GM12878 (cell line): ENCODE results near the gene RALGPS1. TPM values are rescaled to one million over a fixed set of nuclear protein-coding genes. Genes with fewer than 3 reads are reported as not detected.

Experiments
- ATAC-seq: fragments of 200-7000 bp; cut with Tn5 transposase; 3 replicates; pipeline ENCODE4 v1.9.1; 2020; ENCODE audit warnings: mild to moderate bottlenecking, moderate library complexity
- BruUV-seq: library from RNA; stranded (reverse); fragments of 400-500 nt; replicated peaks from 2 replicates; lab custom pipeline; 2021; lab: Mats Ljungman, UMichigan
- CTCF ChIA-PET: fragments of 300-600 bp; sonication (Branson Sonifier 250); formaldehyde crosslinking; extraction: SDS; loops from one replicate; lab custom pipeline; 2021; ENCODE audit warnings: inconsistent platforms; lab: Yijun Ruan, JAX
- POLR2A ChIA-PET: fragments of 350-600 bp; formaldehyde crosslinking; extraction: SDS; loops from one replicate; lab custom pipeline; 2021; ENCODE audit warnings: inconsistent platforms; lab: Charles Lee
- RAD21 ChIA-PET: fragments of 300-600 bp; sonication (Branson Sonifier 250); formaldehyde crosslinking; loops from one replicate; lab custom pipeline; 2023; ENCODE audit warnings: antibody characterized with exemption; ENCODE audit not compliant: unreplicated experiment; lab: Charles Lee
- SMC1A ChIA-PET: fragments of 300-600 bp; sonication (Branson Sonifier 250); formaldehyde crosslinking; loops from one replicate; lab custom pipeline; 2023; ENCODE audit not compliant: unreplicated experiment, uncharacterized antibody; lab: Charles Lee
- DNase-seq: peaks from one replicate; pipeline ENCODE4 v3.0.0-alpha.2; 2011; ENCODE audit warnings: low read depth, low spot score
- FAIRE-seq: peaks from 3 replicates; lab custom pipeline; 2011; peaks lifted over from hg19 to GRCh38; lab: Jason Lieb, UNC
- H2AFZ ChIP-seq: 2 replicates; pipeline ENCODE4 v1.6.0; 2011; ENCODE audit warnings: low read depth, low read length, control low read depth; ENCODE audit not compliant: control insufficient read depth
- H3K27ac ChIP-seq: 2 replicates; pipeline ENCODE4 v1.5.1; 2011; ENCODE audit warnings: control low read depth; ENCODE audit not compliant: control insufficient read depth, insufficient read depth
- H3K27me3 ChIP-seq, 2 experiments: replicated peaks in 1 of 2; 2 replicates each; pipeline versions ENCODE4 v1.6.0 to v1.6.1; 2011; ENCODE audit warnings: low read length in 1 of 2; ENCODE audit not compliant: control insufficient read depth in 2 of 2, insufficient read depth in 2 of 2
- H3K36me3 ChIP-seq, 2 experiments: 2 replicates each; pipeline ENCODE4 v1.5.1; 2011; ENCODE audit warnings: low read length in 1 of 2; ENCODE audit not compliant: control insufficient read depth in 2 of 2, insufficient read depth in 2 of 2
- H3K4me1 ChIP-seq: 2 replicates; pipeline ENCODE4 v1.6.1; 2011; ENCODE audit warnings: mild to moderate bottlenecking, low read length, moderate library complexity, mixed read lengths; ENCODE audit not compliant: control insufficient read depth, insufficient read depth
- H3K4me2 ChIP-seq: 2 replicates; pipeline ENCODE4 v1.6.0; 2011; ENCODE audit warnings: control low read depth; ENCODE audit not compliant: control insufficient read depth, insufficient read depth
- H3K4me3 ChIP-seq: fragments of 200-600 bp; sonication (generic); 2 replicates; pipeline ENCODE4 v1.5.1; 2016
- H3K79me2 ChIP-seq: 2 replicates; pipeline ENCODE4 v1.6.0; 2011; ENCODE audit warnings: low read length; ENCODE audit not compliant: control insufficient read depth, insufficient read depth
- H3K9ac ChIP-seq: 2 replicates; pipeline ENCODE4 v1.8.0; 2011; ENCODE audit warnings: low read length, control low read depth, mixed read lengths; ENCODE audit not compliant: control insufficient read depth, insufficient read depth
- H3K9me3 ChIP-seq: replicated peaks from 3 replicates; pipeline ENCODE4 v1.5.1; 2011; ENCODE audit warnings: mild to moderate bottlenecking, low read length; ENCODE audit not compliant: control insufficient read depth, insufficient read depth
- H4K20me1 ChIP-seq: 2 replicates; pipeline ENCODE4 v1.6.0; 2011; ENCODE audit not compliant: control insufficient read depth, insufficient read depth
- ATF7 ChIP-seq: fragments of 450-650 bp; IDR thresholded peaks from 2 replicates; pipeline ENCODE4 v1.6.1; 2016; ENCODE audit warnings: low read depth, mild to moderate bottlenecking
- EP300 ChIP-seq, 2 experiments: fragments of 150-350 bp in 1 of 2; IDR thresholded peaks; 2 replicates each; pipeline ENCODE4 v1.6.1; 2011 to 2012; ENCODE audit warnings: low read depth in 2 of 2, low read length in 2 of 2, borderline replicate concordance in 1 of 2, improper control_type of control experiment in 1 of 2, inconsistent platforms in 1 of 2; ENCODE audit not compliant: control insufficient read depth in 1 of 2
- HDAC6 ChIP-seq: fragments of 200-600 bp; sonication (generic); IDR thresholded peaks from one replicate; pipeline ENCODE4 v1.8.0; 2017; ENCODE audit warnings: antibody characterized with exemption; ENCODE audit not compliant: unreplicated experiment
- IKZF1 ChIP-seq: fragments of 450-650 bp; conservative IDR thresholded peaks from 2 replicates; pipeline ENCODE4 v1.6.1; 2017; ENCODE audit warnings: antibody characterized with exemption, mild to moderate bottlenecking
- IKZF2 ChIP-seq, 2 experiments: fragments of 450-650 bp; IDR thresholded peaks; 2 replicates each; pipeline ENCODE4 v1.6.1; 2017; ENCODE audit warnings: mild to moderate bottlenecking in 2 of 2, moderate library complexity in 2 of 2
- MEF2B ChIP-seq: fragments of 450-650 bp; IDR thresholded peaks from 2 replicates; pipeline ENCODE4 v1.6.1; 2018; ENCODE audit warnings: mild to moderate bottlenecking, moderate library complexity; ENCODE audit not compliant: partially characterized antibody, poor library complexity, severe bottlenecking
- MXI1 ChIP-seq: fragments of 150-350 bp; IDR thresholded peaks from 2 replicates; pipeline ENCODE4 v1.6.1; 2011; ENCODE audit warnings: low read depth, mild to moderate bottlenecking, inconsistent platforms, low read length, improper control_type of control experiment
- RBBP5 ChIP-seq: fragments of 200-600 bp; sonication (generic); conservative IDR thresholded peaks from 2 replicates; pipeline ENCODE4 v1.6.1; 2016
- RUNX3 ChIP-seq: IDR thresholded peaks from 2 replicates; pipeline ENCODE4 v1.6.1; 2012; ENCODE audit warnings: low read length, inconsistent platforms
- TCF7 ChIP-seq: IDR thresholded peaks from 2 replicates; pipeline ENCODE4 v1.6.1; 2014; ENCODE audit warnings: antibody characterized with exemption, borderline replicate concordance
- ZZZ3 ChIP-seq: IDR thresholded peaks from 2 replicates; pipeline ENCODE4 v1.6.1; 2011; ENCODE audit warnings: low read depth; ENCODE audit not compliant: control insufficient read depth, insufficient read length
- WGBS: methylation state at CpG from one replicate; pipeline ENCODE4 v1.1.6; 2016; ENCODE audit warnings: low lambda C conversion rate; ENCODE audit not compliant: insufficient replicate concordance, insufficient coverage; ENCODE audit errors: missing lambda C conversion rate; 5-methylcytosine and 5-hydroxymethylcytosine counted together
- in situ Hi-C: fragments of 300-500 bp; cut with MboI; formaldehyde crosslinking; loops from 9 replicates; pipeline ENCODE4 v1.14.3; 2018; ENCODE audit warnings: mixed read lengths
- intact Hi-C: fragments of 100-400 bp; cut with micrococcal nuclease; formaldehyde crosslinking; loops from one replicate; pipeline ENCODE4 v1.14.2; 2022; ENCODE audit not compliant: unreplicated experiment
- polyA plus RNA-seq, 11 experiments: library from polyadenylated mRNA; depleted of rRNA in 4 of 11; unstranded in 6 of 11; stranded (reverse) in 5 of 11; fragments of >200 nt; fragmentation: Nextera tagmentation in 4 of 11; fragmentation: Illumina TruSeq in 1 of 11; extraction: Ambion mirVana in 4 of 11; extraction: Trizol in 1 of 11; gene quantifications; 1 replicate in 1 of 11; 2 replicates in 10 of 11; pipeline versions ENCODE4 v1.2.1 to v1.2.3, GENCODE V29; 2011 to 2016; ENCODE audit warnings: inconsistent platforms in 2 of 11, missing spikeins in 2 of 11, low read depth in 1 of 11
- total RNA-seq, 4 experiments: library from RNA; depleted of rRNA in 3 of 4; stranded (reverse); fragments of >200 nt in 3 of 4; fragmentation: Illumina TruSeq in 1 of 4; extraction: Trizol in 1 of 4; gene quantifications; 2 replicates each; pipeline versions ENCODE4 v1.2.1 to v1.2.3, GENCODE V29; 2013 to 2021
- TF ChIP-seq, protein P1 (sequence below): IDR thresholded peaks from 2 replicates; pipeline ENCODE4 v1.6.1; 2011; ENCODE audit warnings: mild to moderate bottlenecking, low read depth, low read length, moderate library complexity; ENCODE audit not compliant: insufficient replicate concordance
- TF ChIP-seq, protein P2 (sequence below): fragments of 450-650 bp; IDR thresholded peaks from 2 replicates; pipeline ENCODE4 v1.6.1; 2017; ENCODE audit warnings: low read depth, mild to moderate bottlenecking, moderate library complexity

RALGPS1 gene
- total and polyA plus RNA-seq, 10 of the 15 experiments (the other 5 are each of a cell fraction or from before 2014, with no cell fraction given): 0.13 to 5.6 (median 2.7) TPM

DNA sequence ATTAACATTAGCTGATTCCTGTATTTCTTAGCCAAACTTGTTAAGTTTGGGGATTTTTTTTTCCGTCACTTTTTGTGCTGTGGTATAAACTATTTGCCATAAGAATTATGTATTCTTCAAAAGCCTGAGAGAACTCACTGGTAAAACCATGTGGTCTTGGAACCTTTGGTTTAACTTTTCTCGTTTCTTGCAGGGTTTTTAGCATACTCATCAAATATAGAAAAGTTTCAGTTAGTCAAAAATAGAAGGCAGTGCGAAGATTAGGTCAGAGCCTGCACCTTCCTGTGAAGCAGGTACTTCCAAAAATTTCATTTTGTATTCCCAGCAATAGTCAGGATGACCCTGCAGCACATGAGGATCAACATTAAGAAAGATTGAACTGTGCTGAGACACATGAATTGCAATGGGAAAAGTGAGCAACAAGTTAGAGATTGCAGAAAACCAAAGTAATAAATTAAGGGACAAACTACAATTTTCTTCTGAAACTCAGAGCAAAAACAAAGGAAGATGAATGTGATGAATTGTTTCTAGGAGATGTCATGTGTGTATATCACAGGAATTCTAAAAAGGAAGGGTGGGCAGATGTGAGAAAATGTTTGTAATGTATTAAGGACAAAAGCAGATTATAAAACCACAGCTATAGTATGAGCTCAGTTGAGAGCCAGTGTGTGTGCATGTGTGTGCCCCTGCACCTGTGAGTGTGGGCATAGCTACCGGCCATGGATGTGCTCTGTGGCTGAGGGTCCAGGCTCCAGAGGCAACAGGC is 105.6 kb downstream of the RALGPS1 start:
- Histone ChIP-seq H4K20me1 (no peaks in the 10 kb centered on the region), H3K4me1 (peaks cover 3% of the 10 kb centered on the region; the same call in 1 of the 2 replicates), H2AFZ (no peak overlapping the region)
- intact Hi-C loops: no loop called here
- TF ChIP-seq, protein P1, sequence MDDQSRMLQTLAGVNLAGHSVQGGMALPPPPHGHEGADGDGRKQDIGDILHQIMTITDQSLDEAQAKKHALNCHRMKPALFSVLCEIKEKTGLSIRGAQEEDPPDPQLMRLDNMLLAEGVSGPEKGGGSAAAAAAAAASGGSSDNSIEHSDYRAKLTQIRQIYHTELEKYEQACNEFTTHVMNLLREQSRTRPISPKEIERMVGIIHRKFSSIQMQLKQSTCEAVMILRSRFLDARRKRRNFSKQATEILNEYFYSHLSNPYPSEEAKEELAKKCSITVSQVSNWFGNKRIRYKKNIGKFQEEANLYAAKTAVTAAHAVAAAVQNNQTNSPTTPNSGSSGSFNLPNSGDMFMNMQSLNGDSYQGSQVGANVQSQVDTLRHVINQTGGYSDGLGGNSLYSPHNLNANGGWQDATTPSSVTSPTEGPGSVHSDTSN: no peak
- TF ChIP-seq TCF7 (no peak), EP300 (IDR thresholded peaks at IDR 0.05; ENCODE audit: borderline replicate concordance in 1 of 2, control insufficient read depth in 1 of 2, low read depth in 2 of 2, low read length in 2 of 2) (no peak), RBBP5 (no peak), HDAC6 (no peak), IKZF1 (peak; percentile 41; the same call in 1 of the 2 replicates), RUNX3 (peak; percentile 18; the same call in 1 of the 2 replicates), IKZF2 (IDR thresholded peaks at IDR 0.05) (peak; percentile 9 to 25; a peak in 1 of 4 replicates), MEF2B (peak; percentile 31), ATF7 (peak; percentile 51), ZZZ3 (no peak), MXI1 (no peak)
- TF ChIP-seq, protein P2, sequence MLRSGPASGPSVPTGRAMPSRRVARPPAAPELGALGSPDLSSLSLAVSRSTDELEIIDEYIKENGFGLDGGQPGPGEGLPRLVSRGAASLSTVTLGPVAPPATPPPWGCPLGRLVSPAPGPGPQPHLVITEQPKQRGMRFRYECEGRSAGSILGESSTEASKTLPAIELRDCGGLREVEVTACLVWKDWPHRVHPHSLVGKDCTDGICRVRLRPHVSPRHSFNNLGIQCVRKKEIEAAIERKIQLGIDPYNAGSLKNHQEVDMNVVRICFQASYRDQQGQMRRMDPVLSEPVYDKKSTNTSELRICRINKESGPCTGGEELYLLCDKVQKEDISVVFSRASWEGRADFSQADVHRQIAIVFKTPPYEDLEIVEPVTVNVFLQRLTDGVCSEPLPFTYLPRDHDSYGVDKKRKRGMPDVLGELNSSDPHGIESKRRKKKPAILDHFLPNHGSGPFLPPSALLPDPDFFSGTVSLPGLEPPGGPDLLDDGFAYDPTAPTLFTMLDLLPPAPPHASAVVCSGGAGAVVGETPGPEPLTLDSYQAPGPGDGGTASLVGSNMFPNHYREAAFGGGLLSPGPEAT: peak; percentile 43; the same call in 1 of the 2 replicates
- TF ChIP-seq, all 136 proteins: peak for 6
- 47% methylated on average over 4 of the region's 4 CpGs for WGBS
- Histone ChIP-seq H3K4me2 (no peak overlapping the region), H3K36me3 (no peaks in the 10 kb centered on the region), H3K79me2 (no peaks in the 10 kb centered on the region), H3K4me3 (no peak overlapping the region), H3K9me3 (no peaks in the 10 kb centered on the region), H3K27ac (no peak overlapping the region), H3K9ac (no peak overlapping the region), H3K27me3 (no peaks in the 10 kb centered on the region)
- ChIA-PET SMC1A (interaction anchor here (1.0 to 4.9 kb wide), 7 partner anchors 10 to 99 kb away, joined by 3 to 17 read pairs (median 6); no protein-coding TSS in a partner anchor), CTCF (interaction anchor here (0.6 to 1.5 kb wide), 4 partner anchors 10 to 213 kb away, joined by 3 to 4 read pairs (median 3); no protein-coding TSS in a partner anchor), POLR2A (interaction anchor here (1.4 to 1.5 kb wide), 2 partner anchors 10 to 15 kb away, joined by 4 to 10 read pairs; no protein-coding TSS in a partner anchor), RAD21 (interaction anchor here (0.6 to 1.5 kb wide), 4 partner anchors 10 to 146 kb away, joined by 3 to 6 read pairs (median 4); no protein-coding TSS in a partner anchor)
- FAIRE-seq (no peak), ATAC-seq (peak; percentile 53), DNase-seq (no peak)
- no TSS peak for BruUV-seq
- in situ Hi-C loops: no loop called here
